ENCODE measurements around the gene MYADM. TPM values are rescaled to one million over a fixed set of nuclear protein-coding genes. Genes with fewer than 3 reads are reported as not detected.

MYADM gene
- total and polyA plus RNA-seq, 2 of the 13 experiments (the other 11 are each of a cell fraction or from before 2014, with no cell fraction given): 19.9 to 38.1 TPM

DNA sequence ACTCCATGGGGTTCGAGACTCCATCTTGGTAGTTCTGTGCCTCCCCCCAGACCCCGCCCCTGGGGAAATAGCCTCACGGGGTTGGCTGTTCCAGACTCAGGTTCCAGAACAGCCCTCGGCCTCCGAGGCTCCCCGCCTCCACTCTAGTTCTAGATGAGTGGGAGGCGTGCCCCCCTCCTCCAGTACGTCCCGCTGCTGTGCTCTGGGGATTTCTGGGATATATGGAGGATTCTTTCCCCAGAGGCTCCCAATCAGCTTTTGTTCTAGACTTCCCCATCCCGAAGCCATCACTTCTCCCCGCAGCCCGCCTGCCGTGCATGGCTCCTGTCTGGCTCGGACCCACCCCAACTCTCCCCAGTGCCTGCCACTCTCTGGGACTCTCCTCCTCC, 39.5 kb downstream of the MYADM start:
- FAIRE-seq (no peak), ATAC-seq (no peak), DNase-seq (ENCODE audit: low spot score) (no peak)
- Histone ChIP-seq H3K79me2 (ENCODE audit: insufficient read depth, low read length) (no peaks in the 10 kb centered on the region), H3K9me3 (ENCODE audit: low read length) (no peaks in the 10 kb centered on the region), H3K4me3 (replicated peaks in 1 of 3; ENCODE audit: insufficient read depth in 1 of 3, low read depth in 2 of 3, low read length in 3 of 3) (no peak overlapping the region), H3K4me1 (ENCODE audit: insufficient read depth, low read length) (no peaks in the 10 kb centered on the region), H3K27ac (ENCODE audit: extremely low read length, insufficient read depth, low read length) (no peak overlapping the region), H3K27me3 (ENCODE audit: control insufficient read depth in 1 of 2, insufficient read depth in 2 of 2, low read length in 2 of 2) (peaks cover 13 to 40% of the 10 kb centered on the region in 2 experiments), H3K4me2 (ENCODE audit: low read depth, low read length) (no peak overlapping the region), H4K20me1 (ENCODE audit: insufficient read depth, low read length) (peaks cover 7% of the 10 kb centered on the region; the same call in 1 of the 2 replicates), H3K36me3 (replicated peaks in 1 of 2; ENCODE audit: control insufficient read depth in 1 of 2, insufficient read depth in 2 of 2, low read length in 2 of 2) (no peaks in the 10 kb centered on the region), H3K9ac (ENCODE audit: insufficient read depth, low read depth, low read length) (no peak overlapping the region), H2AFZ (ENCODE audit: low read length) (no peak overlapping the region)
- WGBS (ENCODE audit: low lambda C conversion rate): 35% methylated on average over 12 of the region's 14 CpGs
- in situ Hi-C loops (cut with HindIII; ENCODE audit: extremely low pct_ligation_motif_present, low pct_unique_long_range_greater_than_20kb): loop anchor here (10.0 kb wide), 1 partner anchor 118 kb away; no protein-coding TSS in a partner anchor
- CTCF ChIA-PET (ENCODE audit: low intra/inter-chr PET ratio, low total read pairs): interaction anchor here (1.9 kb wide), 1 partner anchor 123 kb away, joined by 13 read pairs; no protein-coding TSS in a partner anchor
- intact Hi-C loops (cut with micrococcal nuclease; ENCODE audit: unreplicated experiment): loop anchor here (5.0 kb wide), 1 partner anchor 115 kb away; no protein-coding TSS in a partner anchor
- no TSS peak for BruUV-seq (replicated peaks)
- POLR2A ChIA-PET: no interaction called here
- TF ChIP-seq, protein P1, sequence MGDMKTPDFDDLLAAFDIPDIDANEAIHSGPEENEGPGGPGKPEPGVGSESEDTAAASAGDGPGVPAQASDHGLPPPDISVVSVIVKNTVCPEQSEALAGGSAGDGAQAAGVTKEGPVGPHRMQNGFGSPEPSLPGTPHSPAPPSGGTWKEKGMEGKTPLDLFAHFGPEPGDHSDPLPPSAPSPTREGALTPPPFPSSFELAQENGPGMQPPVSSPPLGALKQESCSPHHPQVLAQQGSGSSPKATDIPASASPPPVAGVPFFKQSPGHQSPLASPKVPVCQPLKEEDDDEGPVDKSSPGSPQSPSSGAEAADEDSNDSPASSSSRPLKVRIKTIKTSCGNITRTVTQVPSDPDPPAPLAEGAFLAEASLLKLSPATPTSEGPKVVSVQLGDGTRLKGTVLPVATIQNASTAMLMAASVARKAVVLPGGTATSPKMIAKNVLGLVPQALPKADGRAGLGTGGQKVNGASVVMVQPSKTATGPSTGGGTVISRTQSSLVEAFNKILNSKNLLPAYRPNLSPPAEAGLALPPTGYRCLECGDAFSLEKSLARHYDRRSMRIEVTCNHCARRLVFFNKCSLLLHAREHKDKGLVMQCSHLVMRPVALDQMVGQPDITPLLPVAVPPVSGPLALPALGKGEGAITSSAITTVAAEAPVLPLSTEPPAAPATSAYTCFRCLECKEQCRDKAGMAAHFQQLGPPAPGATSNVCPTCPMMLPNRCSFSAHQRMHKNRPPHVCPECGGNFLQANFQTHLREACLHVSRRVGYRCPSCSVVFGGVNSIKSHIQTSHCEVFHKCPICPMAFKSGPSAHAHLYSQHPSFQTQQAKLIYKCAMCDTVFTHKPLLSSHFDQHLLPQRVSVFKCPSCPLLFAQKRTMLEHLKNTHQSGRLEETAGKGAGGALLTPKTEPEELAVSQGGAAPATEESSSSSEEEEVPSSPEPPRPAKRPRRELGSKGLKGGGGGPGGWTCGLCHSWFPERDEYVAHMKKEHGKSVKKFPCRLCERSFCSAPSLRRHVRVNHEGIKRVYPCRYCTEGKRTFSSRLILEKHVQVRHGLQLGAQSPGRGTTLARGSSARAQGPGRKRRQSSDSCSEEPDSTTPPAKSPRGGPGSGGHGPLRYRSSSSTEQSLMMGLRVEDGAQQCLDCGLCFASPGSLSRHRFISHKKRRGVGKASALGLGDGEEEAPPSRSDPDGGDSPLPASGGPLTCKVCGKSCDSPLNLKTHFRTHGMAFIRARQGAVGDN (CRISPR knock-in tag; IDR thresholded peaks at IDR 0.05): no peak
- TF ChIP-seq ZNF850 (CRISPR knock-in tag; conservative IDR thresholded peaks at IDR 0.05): no peak
- TF ChIP-seq, protein P2, sequence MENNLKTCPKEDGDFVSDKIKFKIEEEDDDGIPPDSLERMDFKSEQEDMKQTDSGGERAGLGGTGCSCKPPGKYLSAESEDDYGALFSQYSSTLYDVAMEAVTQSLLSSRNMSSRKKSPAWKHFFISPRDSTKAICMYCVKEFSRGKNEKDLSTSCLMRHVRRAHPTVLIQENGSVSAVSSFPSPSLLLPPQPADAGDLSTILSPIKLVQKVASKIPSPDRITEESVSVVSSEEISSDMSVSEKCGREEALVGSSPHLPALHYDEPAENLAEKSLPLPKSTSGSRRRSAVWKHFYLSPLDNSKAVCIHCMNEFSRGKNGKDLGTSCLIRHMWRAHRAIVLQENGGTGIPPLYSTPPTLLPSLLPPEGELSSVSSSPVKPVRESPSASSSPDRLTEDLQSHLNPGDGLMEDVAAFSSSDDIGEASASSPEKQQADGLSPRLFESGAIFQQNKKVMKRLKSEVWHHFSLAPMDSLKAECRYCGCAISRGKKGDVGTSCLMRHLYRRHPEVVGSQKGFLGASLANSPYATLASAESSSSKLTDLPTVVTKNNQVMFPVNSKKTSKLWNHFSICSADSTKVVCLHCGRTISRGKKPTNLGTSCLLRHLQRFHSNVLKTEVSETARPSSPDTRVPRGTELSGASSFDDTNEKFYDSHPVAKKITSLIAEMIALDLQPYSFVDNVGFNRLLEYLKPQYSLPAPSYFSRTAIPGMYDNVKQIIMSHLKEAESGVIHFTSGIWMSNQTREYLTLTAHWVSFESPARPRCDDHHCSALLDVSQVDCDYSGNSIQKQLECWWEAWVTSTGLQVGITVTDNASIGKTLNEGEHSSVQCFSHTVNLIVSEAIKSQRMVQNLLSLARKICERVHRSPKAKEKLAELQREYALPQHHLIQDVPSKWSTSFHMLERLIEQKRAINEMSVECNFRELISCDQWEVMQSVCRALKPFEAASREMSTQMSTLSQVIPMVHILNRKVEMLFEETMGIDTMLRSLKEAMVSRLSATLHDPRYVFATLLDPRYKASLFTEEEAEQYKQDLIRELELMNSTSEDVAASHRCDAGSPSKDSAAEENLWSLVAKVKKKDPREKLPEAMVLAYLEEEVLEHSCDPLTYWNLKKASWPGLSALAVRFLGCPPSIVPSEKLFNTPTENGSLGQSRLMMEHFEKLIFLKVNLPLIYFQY (CRISPR knock-in tag; IDR thresholded peaks at IDR 0.05; ENCODE audit: borderline replicate concordance): no peak
- TF ChIP-seq MAF1 (CRISPR knock-in tag; IDR thresholded peaks at IDR 0.05; ENCODE audit: borderline replicate concordance): no peak
- TF ChIP-seq NAIF1 (CRISPR knock-in tag; IDR thresholded peaks at IDR 0.05; ENCODE audit: borderline replicate concordance): no peak
- TF ChIP-seq HOXA7 (CRISPR knock-in tag; IDR thresholded peaks at IDR 0.05): no peak
- TF ChIP-seq ZNF34 (CRISPR knock-in tag; IDR thresholded peaks at IDR 0.05; ENCODE audit: borderline replicate concordance): no peak
- TF ChIP-seq ZNF12 (CRISPR knock-in tag; IDR thresholded peaks at IDR 0.05): no peak
- no peak for TF ChIP-seq NR3C1 (CRISPR knock-in tag; IDR thresholded peaks at IDR 0.05)
- TF ChIP-seq ZFP37 (CRISPR knock-in tag; IDR thresholded peaks at IDR 0.05; ENCODE audit: borderline replicate concordance): no peak
- TF ChIP-seq, protein P3, sequence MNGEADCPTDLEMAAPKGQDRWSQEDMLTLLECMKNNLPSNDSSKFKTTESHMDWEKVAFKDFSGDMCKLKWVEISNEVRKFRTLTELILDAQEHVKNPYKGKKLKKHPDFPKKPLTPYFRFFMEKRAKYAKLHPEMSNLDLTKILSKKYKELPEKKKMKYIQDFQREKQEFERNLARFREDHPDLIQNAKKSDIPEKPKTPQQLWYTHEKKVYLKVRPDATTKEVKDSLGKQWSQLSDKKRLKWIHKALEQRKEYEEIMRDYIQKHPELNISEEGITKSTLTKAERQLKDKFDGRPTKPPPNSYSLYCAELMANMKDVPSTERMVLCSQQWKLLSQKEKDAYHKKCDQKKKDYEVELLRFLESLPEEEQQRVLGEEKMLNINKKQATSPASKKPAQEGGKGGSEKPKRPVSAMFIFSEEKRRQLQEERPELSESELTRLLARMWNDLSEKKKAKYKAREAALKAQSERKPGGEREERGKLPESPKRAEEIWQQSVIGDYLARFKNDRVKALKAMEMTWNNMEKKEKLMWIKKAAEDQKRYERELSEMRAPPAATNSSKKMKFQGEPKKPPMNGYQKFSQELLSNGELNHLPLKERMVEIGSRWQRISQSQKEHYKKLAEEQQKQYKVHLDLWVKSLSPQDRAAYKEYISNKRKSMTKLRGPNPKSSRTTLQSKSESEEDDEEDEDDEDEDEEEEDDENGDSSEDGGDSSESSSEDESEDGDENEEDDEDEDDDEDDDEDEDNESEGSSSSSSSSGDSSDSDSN (CRISPR knock-in tag; IDR thresholded peaks at IDR 0.05): no peak
- TF ChIP-seq, protein P4, sequence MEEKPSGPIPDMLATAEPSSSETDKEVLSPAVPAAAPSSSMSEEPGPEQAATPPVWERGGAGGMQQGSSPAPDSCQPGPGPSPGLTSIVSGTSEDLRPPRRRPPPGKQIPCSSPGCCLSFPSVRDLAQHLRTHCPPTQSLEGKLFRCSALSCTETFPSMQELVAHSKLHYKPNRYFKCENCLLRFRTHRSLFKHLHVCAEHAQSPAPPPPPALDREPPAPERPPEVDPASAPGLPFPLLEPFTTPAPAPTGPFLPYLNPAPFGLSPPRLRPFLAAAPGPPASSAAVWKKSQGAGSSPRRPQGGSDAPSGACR (CRISPR knock-in tag; IDR thresholded peaks at IDR 0.05): no peak
- TF ChIP-seq TOE1 (CRISPR knock-in tag; IDR thresholded peaks at IDR 0.05): no peak
- TF ChIP-seq NFATC3 (CRISPR knock-in tag; IDR thresholded peaks at IDR 0.05): no peak

Measured in HepG2 (cell line).